Astrocyte of the cerebellum (primary cell): Measurements from ENCODE around the gene SFT2D3.

Experiments
- DNase-seq: peaks from one replicate; pipeline ENCODE4 v3.0.0-alpha.2; 2011; ENCODE audit warnings: low read depth
- H3K4me3 ChIP-seq: 2 replicates; pipeline ENCODE4 v1.5.1; 2011; ENCODE audit warnings: mild to moderate bottlenecking, low read depth, low read length, moderate library complexity
- CTCF ChIP-seq: IDR thresholded peaks from 2 replicates; pipeline ENCODE4 v1.5.1; 2012; ENCODE audit warnings: low read length, low read depth, moderate library complexity, mild to moderate bottlenecking; ENCODE audit errors: missing control alignments
- in situ Hi-C: cut with HindIII; loops from 2 replicates; pipeline ENCODE4 v1.10.0; 2017; ENCODE audit warnings: low sequenced_read_pairs

SFT2D3 gene

GRCh38 chr2:127683056-127683455 is 18.2 kb upstream of the SFT2D3 start:
- TF ChIP-seq CTCF, result no peak
- no peak overlapping the region for H3K4me3 ChIP-seq
- DNase-seq, result no peak
- in situ Hi-C loops, result no loop called here

GRCh38 chr2:127683757-127684156 is 17.5 kb upstream of the SFT2D3 start:
- no peak for TF ChIP-seq CTCF
- no peak overlapping the region for H3K4me3 ChIP-seq
- in situ Hi-C loops, result no loop called here
- DNase-seq, result no peak

GRCh38 chr2:127685410-127686080 is 15.8 kb upstream of the SFT2D3 start:
- DNase-seq, result no peak
- no peak overlapping the region for H3K4me3 ChIP-seq
- in situ Hi-C loops, result no loop called here
- no peak for TF ChIP-seq CTCF

GRCh38 chr2:127688405-127688804 is 12.9 kb upstream of the SFT2D3 start:
- no peak for DNase-seq
- in situ Hi-C loops, result no loop called here
- no peak overlapping the region for H3K4me3 ChIP-seq
- no peak for TF ChIP-seq CTCF

- H3K4me3 ChIP-seq, result no peak overlapping the region
- DNase-seq, result no peak
- TF ChIP-seq CTCF, result no peak
- in situ Hi-C loops, result no loop called here
These were observed 10.6 kb upstream of the SFT2D3 start for GRCh38 chr2:127690696-127691095.

GRCh38 chr2:127694986-127695385 is 6.3 kb upstream of the SFT2D3 start:
- no peak overlapping the region for H3K4me3 ChIP-seq
- no peak for DNase-seq
- no peak for TF ChIP-seq CTCF
- in situ Hi-C loops, result no loop called here
